Right lung (tissue), 10 donors: Measurements from ENCODE around the gene SPATS2L. TPM values are rescaled to one million over a fixed set of nuclear protein-coding genes. Genes with fewer than 3 reads are reported as not detected.

ENCODE experiments used
- DNase-seq, 2 donors: peaks; one replicate each; pipeline ENCODE4 v3.0.0-alpha.2; 2013
- long read RNA-seq, 8 donors: transcript quantifications; one replicate each; lab custom pipeline, GENCODE V29; 2026
- polyA plus RNA-seq, 5 donors: library from polyadenylated mRNA; unstranded; fragments of 120-200 nt; gene quantifications; one replicate each; pipeline versions ENCODE4 v1.2.1 to v1.2.3, GENCODE V29; 2013; ENCODE audit warnings: inconsistent platforms in 1 of 5, low replicate concordance in 1 of 5; ENCODE audit not compliant: insufficient read length in 5 of 5, insufficient read depth in 1 of 5

Gene SPATS2L, protein sequence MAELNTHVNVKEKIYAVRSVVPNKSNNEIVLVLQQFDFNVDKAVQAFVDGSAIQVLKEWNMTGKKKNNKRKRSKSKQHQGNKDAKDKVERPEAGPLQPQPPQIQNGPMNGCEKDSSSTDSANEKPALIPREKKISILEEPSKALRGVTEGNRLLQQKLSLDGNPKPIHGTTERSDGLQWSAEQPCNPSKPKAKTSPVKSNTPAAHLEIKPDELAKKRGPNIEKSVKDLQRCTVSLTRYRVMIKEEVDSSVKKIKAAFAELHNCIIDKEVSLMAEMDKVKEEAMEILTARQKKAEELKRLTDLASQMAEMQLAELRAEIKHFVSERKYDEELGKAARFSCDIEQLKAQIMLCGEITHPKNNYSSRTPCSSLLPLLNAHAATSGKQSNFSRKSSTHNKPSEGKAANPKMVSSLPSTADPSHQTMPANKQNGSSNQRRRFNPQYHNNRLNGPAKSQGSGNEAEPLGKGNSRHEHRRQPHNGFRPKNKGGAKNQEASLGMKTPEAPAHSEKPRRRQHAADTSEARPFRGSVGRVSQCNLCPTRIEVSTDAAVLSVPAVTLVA
- 10 to 100 TPM; 90.1 to 98.9 (median 95.5) TPM for polyA plus RNA-seq
- long read RNA-seq, donor 1, transcript SPATS2L-223 (3 exons, 745 nt): major isoform, 6 of 53 reads
- long read RNA-seq, donor 1, partial matches to known transcripts: 33 of 53 reads
- long read RNA-seq, donor 1, other reads (novel, unspliced or antisense): 6 of 53 reads
- long read RNA-seq, donor 2, transcript SPATS2L-204 (13 exons, 2,463 nt): major isoform, 5 of 42 reads
- long read RNA-seq, donor 2, partial matches to known transcripts: 29 of 42 reads
- long read RNA-seq, donor 2, other reads (novel, unspliced or antisense): 5 of 42 reads
- long read RNA-seq, donor 3, transcript SPATS2L-204 (13 exons, 2,463 nt): major isoform, 6 of 25 reads
- long read RNA-seq, donor 3, transcript SPATS2L-223 (3 exons, 745 nt): major isoform, 6 of 25 reads
- long read RNA-seq, donor 3, partial matches to known transcripts: 12 of 25 reads
- long read RNA-seq, donor 3, other reads (novel, unspliced or antisense): 0 of 25 reads
- long read RNA-seq, donor 4, partial matches to known transcripts: 6 of 17 reads
- long read RNA-seq, donor 4, other reads (novel, unspliced or antisense): 6 of 17 reads
- long read RNA-seq, donor 5, full-length matches to known transcripts: 11 of 121 reads
- long read RNA-seq, donor 5, partial matches to known transcripts: 105 of 121 reads
- long read RNA-seq, donor 5, other reads (novel, unspliced or antisense): 5 of 121 reads
- long read RNA-seq, donor 6, transcript SPATS2L-204 (13 exons, 2,463 nt): major isoform, 10 of 40 reads
- long read RNA-seq, donor 6, partial matches to known transcripts: 23 of 40 reads
- long read RNA-seq, donor 6, other reads (novel, unspliced or antisense): 0 of 40 reads
- long read RNA-seq, donor 7, full-length matches to known transcripts: 19 of 19 reads
- long read RNA-seq, donor 7, partial matches to known transcripts: 0 of 19 reads
- long read RNA-seq, donor 7, other reads (novel, unspliced or antisense): 0 of 19 reads
- long read RNA-seq, donor 8, transcript SPATS2L-223 (3 exons, 745 nt): major isoform, 5 of 40 reads
- long read RNA-seq, donor 8, transcript SPATS2L-204 (13 exons, 2,463 nt): major isoform, 5 of 40 reads
- long read RNA-seq, donor 8, partial matches to known transcripts: 30 of 40 reads
- long read RNA-seq, donor 8, other reads (novel, unspliced or antisense): 0 of 40 reads

DNA sequence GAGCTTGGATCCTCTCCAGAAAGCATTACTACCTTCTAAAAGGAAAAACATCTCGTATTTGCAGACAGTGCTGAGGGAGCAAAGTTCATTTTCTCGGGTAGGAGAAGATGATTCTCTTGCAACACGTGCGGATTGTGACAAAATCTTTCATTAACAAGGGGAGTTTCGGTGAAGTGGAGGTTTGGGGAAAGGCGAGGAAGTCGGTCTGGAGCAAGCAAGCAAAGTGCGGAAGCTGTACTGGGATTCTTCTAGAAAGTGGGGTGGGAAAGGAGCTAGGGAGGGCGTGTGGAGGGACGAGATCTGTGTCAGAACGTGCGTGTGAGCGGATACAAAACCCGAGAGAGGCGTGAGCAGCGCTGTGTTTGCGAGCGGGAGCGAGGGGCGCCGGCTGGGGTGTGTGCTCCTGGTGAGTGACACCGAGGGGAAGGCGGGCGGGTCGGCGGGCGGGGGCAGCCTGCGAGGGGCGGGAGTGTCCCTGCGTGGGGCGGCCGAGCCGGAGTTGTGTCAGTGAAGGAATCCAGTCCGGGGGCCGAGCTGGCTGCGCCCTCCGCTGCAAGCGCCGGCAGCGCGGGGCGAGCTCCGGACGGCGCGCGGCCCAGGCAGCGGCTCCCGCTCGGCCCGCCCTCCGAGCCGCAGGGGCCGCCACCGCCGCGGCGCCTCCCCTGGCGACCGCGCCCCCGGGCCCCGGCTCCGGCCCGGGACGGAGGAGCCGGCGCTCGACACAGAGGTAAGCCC is at the start of gene SPATS2L:
TSS of gene SPATS2L (plus strand) at position 498 of the 735 bp plus-strand sequence. CDS start 82,552 bp downstream, outside the sequence.
- peak; percentile 70 to 81 for DNase-seq

DNA sequence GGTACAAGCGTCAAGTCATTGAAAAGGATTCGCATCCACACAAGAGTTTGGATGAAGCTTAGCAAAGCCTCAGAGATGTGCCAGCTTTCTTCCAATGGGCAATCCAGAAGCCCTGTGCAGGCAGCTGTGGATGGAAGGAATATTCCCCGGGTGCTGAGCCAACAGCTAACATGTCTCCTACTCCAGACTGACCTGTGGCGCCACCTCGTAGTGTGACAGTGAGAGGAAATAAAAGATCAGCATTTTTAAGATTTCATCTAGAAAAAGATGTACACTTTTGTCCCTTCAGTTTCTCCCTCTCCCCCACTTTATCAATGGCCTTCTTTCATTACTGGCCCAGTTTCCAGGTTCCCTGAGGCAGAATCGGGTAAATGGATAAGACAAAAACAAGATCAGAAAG is 48.9 kb upstream of the SPATS2L start:
- DNase-seq: no peak

DNA sequence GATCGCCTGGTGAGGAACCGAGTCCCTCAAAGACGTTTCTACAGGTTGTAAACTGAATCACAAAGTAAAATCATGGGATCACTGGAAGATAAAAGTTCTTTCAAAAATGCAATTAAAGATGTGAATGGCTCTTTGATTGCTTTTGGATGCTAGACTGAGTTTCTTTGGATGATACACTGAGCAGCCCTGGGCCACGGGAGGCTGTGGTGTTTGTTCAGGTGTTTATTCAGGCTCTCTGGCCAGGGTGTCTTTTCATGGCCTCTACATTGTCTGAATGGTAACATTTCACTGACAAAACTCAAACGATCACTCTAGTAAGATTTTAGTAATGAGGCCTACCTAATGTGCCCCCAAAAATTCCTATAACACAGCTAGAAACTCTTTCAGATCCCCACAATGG is 48.4 kb upstream of the SPATS2L start:
- DNase-seq: no peak

DNA sequence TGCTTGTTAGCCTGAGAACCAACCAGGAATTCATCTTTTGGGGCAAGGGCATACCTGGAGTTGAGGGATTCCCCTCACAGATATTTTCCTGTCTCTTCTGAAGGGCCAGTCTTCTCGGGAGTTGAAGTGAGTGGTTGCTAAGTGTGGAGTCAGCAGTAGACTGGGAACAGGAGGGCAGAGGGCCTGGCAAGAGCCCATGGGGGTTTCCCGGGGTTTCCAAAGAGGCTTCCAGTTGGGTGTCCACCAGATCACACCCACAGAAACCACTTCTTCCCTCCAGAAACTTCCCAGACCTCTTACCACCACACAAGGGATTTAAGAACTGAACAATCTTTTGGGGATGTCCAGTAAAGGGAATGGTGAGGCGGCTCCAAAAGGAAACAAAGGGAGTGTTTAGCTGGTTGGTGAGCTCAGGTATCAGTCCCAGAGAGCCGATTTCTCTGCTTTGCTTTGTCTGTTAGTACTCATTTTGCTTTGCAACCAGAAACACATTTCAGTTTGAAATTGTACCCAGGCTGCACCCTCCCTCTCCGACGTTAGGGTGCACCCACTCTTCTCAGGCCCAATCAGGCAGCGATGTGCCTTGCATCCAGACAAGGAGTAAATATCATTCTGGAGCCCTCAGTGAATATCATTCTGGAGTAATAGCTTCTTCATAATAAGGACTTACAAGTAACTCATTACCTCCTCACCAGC is 47.5 kb upstream of the SPATS2L start:
- no peak for DNase-seq

DNA sequence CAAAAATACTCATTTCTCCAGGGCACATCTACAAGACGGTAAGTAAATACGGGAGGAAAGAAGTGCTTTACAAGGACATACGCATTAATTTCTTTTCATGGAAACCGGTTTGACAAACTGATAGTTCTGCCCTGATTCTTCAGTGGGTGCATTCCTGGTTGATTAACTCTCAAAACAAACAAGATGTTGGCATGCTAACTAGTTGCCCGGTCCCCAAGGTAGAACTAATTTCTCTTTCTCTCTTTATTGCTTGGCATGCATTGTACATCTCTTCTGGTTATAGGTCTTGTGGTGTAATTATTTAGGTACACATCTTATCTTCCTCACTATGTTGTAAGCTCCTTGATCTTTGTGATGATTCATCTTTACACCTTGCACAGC is 46.9 kb upstream of the SPATS2L start:
- DNase-seq: no peak

- DNase-seq: no peak
Observed at GRCh38 chr2:200262047-200262446, 44.4 kb upstream of the SPATS2L start.

DNA sequence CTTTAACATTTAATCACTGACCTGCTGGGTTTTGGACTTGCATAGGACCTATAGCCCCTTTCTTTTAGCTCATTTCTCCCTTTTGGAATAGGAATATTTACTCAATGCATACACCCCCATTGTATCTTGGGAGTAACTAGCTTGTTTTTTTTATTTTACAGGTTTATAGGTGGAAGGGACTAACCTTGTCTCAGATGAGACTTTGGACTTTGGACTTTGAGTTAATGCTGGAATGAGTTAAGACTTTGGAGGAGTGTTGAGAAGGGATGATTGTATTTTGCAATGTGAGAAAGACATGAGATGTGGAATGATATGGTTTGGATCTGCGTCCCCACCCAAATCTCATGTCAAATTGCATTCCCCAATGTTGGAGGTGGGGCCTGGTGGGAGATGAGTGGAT is 43.2 kb upstream of the SPATS2L start:
- no peak for DNase-seq

- DNase-seq: no peak
Observed at GRCh38 chr2:200264631-200265030, 41.9 kb upstream of the SPATS2L start.

GRCh38 chr2:200266406-200266805 is 40.1 kb upstream of the SPATS2L start:
- DNase-seq: no peak

GRCh38 chr2:200267350-200267749 is 39.1 kb upstream of the SPATS2L start:
- no peak for DNase-seq

DNA sequence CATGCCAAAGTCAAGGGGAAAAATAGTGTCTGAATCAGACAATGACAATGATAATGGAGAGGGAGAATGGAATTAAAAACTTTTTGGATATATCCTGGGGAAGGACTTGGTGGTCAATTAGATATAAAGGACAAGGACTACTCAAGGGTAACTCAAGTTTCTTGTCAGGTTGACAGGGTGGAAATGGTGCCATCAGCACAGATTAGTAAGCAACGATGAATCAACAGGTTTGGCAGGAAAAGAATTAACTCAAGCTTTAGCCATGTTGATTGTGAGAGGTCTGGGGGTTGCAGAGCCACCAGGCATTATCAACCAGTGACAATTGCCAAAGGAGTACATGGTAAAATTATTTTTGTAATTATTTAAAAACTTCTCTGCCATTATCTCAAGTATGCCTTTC is 35.8 kb upstream of the SPATS2L start:
- DNase-seq: no peak

DNA sequence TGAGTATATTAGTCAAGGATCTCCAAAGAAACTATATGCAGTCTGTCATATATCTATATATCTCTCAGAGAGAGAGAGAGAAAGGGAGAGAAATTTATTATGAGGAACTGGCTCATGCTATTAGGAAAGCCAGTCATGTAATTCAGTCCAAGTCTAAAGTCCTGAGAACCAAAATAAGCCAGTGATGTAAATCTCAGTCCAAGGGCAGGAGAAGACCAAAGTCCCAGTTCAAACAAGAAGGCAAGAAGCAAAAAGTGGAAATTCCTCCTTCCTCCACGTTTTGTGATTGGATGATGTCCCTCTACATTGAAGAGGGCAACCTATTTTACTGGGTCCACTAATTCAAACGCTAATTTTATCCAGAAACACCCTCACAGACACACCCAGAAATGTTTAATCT is 34.2 kb upstream of the SPATS2L start:
- no peak for DNase-seq

DNA sequence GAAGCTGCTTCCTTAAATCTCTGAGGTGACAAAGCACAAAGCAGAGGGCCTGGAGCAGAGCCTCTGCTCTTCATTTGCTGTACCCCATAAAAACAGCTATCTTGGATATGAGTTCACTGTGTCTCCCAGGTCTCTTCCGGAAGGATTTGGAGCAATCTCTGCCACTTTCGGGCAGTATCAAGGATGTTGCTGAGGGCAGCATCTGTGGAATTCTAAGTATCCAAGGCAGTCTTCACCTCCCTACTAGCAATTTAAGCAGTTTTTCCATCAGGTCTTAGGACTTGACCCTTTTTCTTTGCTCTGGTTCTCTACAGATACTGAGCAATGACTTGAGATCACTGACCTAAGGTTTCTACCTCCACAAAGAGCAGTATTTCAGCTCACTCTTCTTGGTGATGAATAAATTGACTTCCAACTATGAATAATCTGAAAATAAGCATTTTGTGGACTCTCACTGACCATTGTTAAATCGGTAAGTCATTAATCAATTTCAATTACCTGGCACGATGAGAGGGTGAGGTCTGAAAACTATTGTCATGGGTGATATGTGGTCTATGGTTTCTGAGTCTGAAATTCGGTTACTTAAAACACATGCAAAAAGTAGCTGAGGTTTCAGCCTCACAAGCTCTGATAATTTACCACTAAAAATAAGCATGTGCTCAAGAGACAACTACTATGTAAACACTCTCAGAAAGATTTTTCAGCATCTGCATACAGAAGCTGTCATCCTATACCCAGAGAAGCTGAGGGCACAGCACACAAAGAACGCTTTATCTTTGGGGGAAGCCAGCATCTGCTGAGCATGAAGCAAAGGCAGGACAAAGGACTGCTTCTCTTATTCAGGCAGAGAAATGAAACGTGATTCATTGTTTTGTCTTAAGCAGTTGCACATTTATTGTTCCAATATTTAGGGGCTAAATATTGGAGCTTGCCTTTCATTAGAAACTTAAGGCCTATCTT is 32.1 kb upstream of the SPATS2L start:
- no peak for DNase-seq

DNA sequence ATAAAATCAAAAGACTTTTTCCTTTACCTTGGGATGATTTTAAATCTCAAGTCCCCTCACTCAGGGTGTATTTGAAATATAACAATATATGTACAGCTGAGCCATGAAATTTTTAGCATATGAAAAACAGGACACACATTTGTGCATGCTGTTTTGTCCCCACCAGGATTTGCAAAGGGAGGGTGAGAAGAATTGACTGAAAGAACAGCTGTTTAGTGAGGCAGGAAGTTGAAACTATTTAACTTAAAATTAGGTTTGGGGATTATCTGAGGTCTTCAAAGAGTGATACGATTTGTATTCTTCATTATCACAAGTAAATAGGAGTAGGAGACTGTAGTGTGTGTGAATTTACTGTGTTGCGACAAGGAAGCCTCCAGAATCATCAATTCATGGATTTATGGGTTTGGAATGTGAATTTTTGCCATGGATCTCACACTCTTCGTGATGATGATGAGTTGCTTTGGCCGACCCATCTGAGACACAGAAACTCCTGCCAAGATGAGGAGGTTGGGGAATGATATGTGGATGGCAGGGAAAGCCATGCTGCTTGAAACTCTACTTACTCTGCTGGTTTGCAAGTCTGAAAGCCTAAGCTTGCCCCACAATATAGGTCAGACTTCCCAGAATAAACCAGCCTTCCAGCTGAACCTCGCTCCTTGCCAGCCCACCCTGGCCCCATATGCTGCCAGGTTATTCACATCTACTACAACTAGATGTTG is 31.0 kb upstream of the SPATS2L start:
- DNase-seq: peak; percentile 32 to 34

DNA sequence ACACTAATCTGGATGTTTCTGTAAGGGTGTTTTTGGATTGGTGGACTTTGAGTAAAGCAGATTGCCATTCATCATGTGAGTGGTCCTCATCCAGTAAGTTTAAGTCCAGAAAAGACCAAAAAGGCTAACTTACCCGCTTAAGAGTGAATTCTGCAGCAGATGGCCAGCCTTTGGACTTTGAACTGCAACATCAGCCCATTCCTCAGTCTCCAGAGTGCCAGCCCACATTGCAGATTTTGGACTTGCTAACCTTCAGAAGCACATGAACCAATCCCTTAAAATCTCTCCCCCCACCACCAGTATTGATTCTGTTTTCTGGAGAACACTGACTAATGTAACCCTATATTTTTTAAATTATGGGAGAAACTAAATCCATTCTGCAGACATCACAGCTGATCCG is 30.0 kb upstream of the SPATS2L start:
- DNase-seq: no peak

DNA sequence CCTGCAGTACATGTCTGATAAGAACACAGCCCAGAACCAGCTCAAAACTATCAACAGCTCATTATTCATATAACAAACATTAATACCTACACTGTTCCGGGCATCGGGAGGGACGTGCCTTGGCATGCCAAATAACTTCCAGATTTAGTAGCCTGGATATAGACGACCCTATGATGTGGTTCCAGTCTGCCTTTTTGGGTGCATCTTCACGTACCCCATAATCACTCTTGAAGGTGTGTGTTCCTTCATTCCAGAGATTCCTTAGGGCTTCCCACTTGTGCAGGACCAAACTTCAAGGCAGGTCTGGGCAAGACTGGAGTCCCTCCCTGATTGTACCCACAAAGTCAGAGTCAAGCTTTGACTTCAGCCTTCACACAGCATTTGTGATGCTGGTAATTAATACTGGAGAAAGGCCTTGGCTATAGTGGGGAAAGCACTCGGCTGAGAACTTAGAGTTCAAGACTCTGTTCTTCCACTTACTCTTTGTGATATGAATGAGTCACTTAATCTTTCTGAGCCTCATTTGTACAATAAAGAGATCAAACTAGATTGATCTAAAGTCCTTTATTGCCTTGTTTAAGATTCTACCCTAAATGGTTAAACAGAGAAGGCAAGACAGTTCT is 27.7 kb upstream of the SPATS2L start:
- DNase-seq: no peak

- DNase-seq: peak in 1 of 2 donors; percentile 10
Observed at GRCh38 chr2:200279857-200280256, 26.6 kb upstream of the SPATS2L start.
